IPS-15b (cell line): ENCODE data around the gene UNC5B.

Source experiments
- H3K27me3 ChIP-seq: one replicate; pipeline ENCODE4 v1.6.1; 2013; ENCODE audit warnings: low read length; ENCODE audit not compliant: control insufficient read depth, insufficient read depth
- H3K36me3 ChIP-seq: one replicate; pipeline ENCODE4 v1.6.1; 2013; ENCODE audit warnings: low read length; ENCODE audit not compliant: control insufficient read depth, insufficient read depth
- H3K4me1 ChIP-seq: one replicate; pipeline ENCODE4 v1.6.1; 2013; ENCODE audit warnings: mild to moderate bottlenecking, low read length; ENCODE audit not compliant: control insufficient read depth, insufficient read depth
- H3K4me3 ChIP-seq: one replicate; pipeline ENCODE4 v1.5.1; 2013; ENCODE audit warnings: low read depth, low read length
- H3K9ac ChIP-seq: one replicate; pipeline ENCODE4 v1.6.1; 2013; ENCODE audit warnings: low read depth, mild to moderate bottlenecking, low read length
- H3K9me3 ChIP-seq: one replicate; pipeline ENCODE4 v1.6.1; 2013; ENCODE audit warnings: mild to moderate bottlenecking, low read length; ENCODE audit not compliant: control insufficient read depth, insufficient read depth

UNC5B gene

GRCh38 chr10:71236822-71237682, 24.7 kb downstream of the UNC5B start:
- peaks cover 16% of the 10 kb centered on the region for H3K4me1 ChIP-seq
- H3K36me3 ChIP-seq, result no peaks in the 10 kb centered on the region
- no peak overlapping the region for H3K4me3 ChIP-seq
- H3K9me3 ChIP-seq, result no peaks in the 10 kb centered on the region
- H3K9ac ChIP-seq, result no peak overlapping the region
- H3K27me3 ChIP-seq, result no peaks in the 10 kb centered on the region

GRCh38 chr10:71237843-71238623, 25.7 kb downstream of the UNC5B start:
- Histone ChIP-seq H3K9me3 (no peaks in the 10 kb centered on the region), H3K36me3 (no peaks in the 10 kb centered on the region), H3K4me1 (peaks cover 16% of the 10 kb centered on the region), H3K27me3 (no peaks in the 10 kb centered on the region), H3K9ac (no peak overlapping the region), H3K4me3 (no peak overlapping the region)

DNA sequence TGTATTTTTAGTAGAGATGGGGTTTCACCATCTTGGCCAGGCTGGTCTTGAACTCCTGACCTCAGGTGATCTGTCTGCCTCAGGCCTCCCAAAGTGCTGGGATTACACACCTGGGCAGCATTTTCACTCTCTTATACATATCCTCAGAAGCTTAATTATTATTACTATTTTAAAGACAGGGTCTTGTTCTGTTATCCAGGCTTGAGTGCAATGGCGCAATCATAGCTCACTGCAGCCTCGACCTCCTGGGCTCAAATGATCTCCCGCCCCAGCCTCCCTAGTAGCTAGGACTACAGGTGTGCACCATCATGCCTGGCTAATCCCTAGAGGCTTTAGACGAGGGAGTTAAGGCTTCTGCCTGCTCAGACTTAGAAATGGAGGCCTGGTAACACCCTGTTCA, 26.3 kb downstream of the UNC5B start:
- Histone ChIP-seq H3K27me3 (no peaks in the 10 kb centered on the region), H3K36me3 (no peaks in the 10 kb centered on the region), H3K4me3 (no peak overlapping the region), H3K4me1 (peaks cover 16% of the 10 kb centered on the region), H3K9ac (no peak overlapping the region), H3K9me3 (no peaks in the 10 kb centered on the region)

- Histone ChIP-seq H3K4me3 (no peak overlapping the region), H3K9ac (no peak overlapping the region), H3K9me3 (no peaks in the 10 kb centered on the region), H3K36me3 (no peaks in the 10 kb centered on the region), H3K27me3 (no peaks in the 10 kb centered on the region), H3K4me1 (peaks cover 11% of the 10 kb centered on the region)
Observed at GRCh38 chr10:71239131-71239915, 27.0 kb downstream of the UNC5B start.

- H3K4me1 ChIP-seq, result peaks cover 9% of the 10 kb centered on the region
- H3K9ac ChIP-seq, result no peak overlapping the region
- H3K36me3 ChIP-seq, result no peaks in the 10 kb centered on the region
- no peaks in the 10 kb centered on the region for H3K27me3 ChIP-seq
- no peaks in the 10 kb centered on the region for H3K9me3 ChIP-seq
- no peak overlapping the region for H3K4me3 ChIP-seq
Observed at GRCh38 chr10:71239946-71240795, 27.8 kb downstream of the UNC5B start.

DNA sequence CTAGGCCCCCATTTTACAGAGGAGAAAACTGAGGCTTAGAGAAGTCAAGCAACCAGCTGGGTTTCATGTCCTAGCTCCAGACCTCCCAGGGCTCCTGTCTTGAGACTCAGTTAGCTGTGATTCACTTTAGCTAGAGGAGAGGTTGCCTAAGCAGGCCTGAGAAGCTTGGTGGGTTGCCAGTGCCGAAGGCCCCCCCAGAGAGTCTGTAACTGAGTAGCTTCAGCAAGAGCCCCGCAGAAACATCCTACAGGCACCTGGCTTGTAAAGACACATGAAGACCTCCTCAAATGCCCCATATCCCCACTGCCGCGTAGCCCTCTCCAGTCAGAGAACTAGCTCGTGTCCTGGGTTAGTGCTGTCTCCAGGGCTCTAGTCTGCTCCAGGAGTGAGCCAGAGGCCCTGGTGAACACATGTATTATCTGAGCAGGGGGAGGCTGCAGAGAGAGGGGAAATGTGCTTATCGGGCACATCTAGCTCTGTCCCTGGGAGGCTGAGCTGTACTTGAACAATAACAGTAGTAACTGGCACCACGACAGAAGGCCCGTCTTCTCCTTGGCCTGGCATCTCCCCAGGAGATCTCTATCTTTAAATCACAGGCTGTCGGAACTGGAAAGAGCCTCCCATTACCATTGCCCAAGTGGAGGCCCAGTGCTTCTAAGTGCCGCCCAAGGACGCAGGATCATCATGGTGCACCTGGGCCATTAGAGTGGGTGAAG, 28.9 kb downstream of the UNC5B start:
- H3K9ac ChIP-seq, result no peak overlapping the region
- peaks cover 6% of the 10 kb centered on the region for H3K4me1 ChIP-seq

GRCh38 chr10:71241830-71242621, 29.7 kb downstream of the UNC5B start:
- H3K9ac ChIP-seq, result no peak overlapping the region
- H3K27me3 ChIP-seq, result no peaks in the 10 kb centered on the region
- H3K4me1 ChIP-seq, result peaks cover 5% of the 10 kb centered on the region
- no peak overlapping the region for H3K4me3 ChIP-seq
- H3K36me3 ChIP-seq, result peaks cover 2% of the 10 kb centered on the region
- no peaks in the 10 kb centered on the region for H3K9me3 ChIP-seq

More for the DNA sequence above, 28.9 kb downstream of the UNC5B start:
- Histone ChIP-seq H3K9me3 (no peaks in the 10 kb centered on the region), H3K36me3 (no peaks in the 10 kb centered on the region), H3K4me3 (no peak overlapping the region), H3K27me3 (no peaks in the 10 kb centered on the region)

GRCh38 chr10:71242622-71243009, 30.2 kb downstream of the UNC5B start:
- no peak overlapping the region for H3K4me3 ChIP-seq
- no peak overlapping the region for H3K9ac ChIP-seq
- H3K36me3 ChIP-seq, result peaks cover 2% of the 10 kb centered on the region
- H3K9me3 ChIP-seq, result no peaks in the 10 kb centered on the region
- H3K27me3 ChIP-seq, result no peaks in the 10 kb centered on the region
- H3K4me1 ChIP-seq, result no peaks in the 10 kb centered on the region

DNA sequence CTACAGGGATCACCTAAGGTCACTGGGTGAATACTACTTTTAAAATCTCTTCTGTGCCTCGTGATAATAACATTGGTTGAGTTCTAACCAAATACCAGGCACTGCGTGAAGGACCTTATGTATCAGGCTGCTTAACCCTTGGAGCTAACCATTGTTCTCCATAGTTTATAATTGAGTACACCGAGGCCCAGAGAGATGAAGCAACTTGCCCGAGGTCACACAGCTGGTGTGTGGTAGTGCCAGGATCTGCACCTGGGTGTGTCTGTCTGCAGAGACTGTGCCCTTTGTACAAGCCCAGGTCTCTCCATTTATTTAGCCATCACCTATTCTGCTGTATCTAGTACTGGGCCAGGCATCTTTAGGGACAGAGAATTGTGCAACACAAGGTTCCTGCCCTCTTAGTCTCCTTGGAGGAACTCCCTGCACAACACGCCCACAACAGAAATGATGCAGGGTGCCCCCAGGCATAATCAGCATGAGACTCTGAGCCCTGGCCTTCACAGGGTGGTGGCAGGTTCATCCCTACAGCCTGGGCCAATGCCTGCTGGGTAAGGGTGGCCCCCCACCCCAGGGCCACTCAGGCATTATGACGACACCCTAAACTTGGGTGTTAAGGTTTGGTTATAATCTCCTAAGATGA, 31.5 kb downstream of the UNC5B start:
- Histone ChIP-seq H3K36me3 (peaks cover 2% of the 10 kb centered on the region), H3K4me1 (no peaks in the 10 kb centered on the region), H3K27me3 (no peaks in the 10 kb centered on the region), H3K9me3 (no peaks in the 10 kb centered on the region), H3K9ac (no peak overlapping the region), H3K4me3 (no peak overlapping the region)
